ENCODE data around the gene PCBP2. TPM values are rescaled to one million over a fixed set of nuclear protein-coding genes. Genes with fewer than 3 reads are reported as not detected.

The PCBP2 gene
- polyA plus RNA-seq, 6 donors from 2014 or later: 116 to 172 (median 146) TPM

DNA sequence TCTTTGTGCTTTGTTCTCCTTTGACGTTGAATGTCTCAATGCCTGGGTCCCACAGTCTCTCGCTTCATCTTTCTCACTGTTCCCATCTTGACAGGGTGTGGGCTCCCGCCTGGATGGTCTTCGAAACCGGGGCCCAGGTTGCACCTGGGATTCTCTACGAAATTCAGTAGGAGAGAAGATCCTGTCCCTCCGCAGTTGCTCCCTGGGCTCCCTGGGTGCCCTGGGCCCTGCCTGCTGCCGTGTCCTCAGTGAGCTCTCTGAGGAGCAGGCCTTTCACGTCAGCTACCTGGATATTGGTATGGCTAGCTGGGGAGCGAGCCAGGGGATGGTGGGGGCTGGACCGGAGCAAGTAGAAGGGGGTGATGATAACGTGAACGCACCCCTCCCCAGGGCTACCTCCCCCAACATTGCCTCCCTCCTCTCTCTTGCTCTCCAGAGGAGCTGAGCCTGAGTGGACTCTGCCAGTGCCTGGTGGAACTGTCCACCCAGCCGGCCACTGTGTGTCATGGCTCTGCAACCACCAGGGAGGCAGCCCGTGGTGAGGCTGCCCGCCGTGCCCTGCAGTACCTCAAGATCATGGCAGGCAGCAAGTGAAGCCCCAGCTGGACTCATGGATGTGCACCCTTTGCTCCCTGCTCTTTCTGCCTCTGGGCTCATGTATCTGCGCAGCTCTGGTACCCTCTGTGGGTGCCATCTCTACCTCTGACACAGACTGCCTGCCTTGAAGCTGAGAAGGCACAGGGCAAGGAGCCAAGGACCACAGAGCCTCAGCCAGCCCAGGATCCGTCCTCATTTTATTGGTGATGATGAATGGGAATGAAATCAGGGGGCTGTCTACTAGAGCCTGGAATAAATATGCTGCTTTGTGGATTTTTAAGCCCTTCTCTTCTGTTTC lies 53.9 kb downstream of the PCBP2 start:
- DNase-seq: no peak
- H3K27me3 Mint-ChIP-seq: no peaks in the 10 kb centered on the region
- H3K4me1 Mint-ChIP-seq: peaks cover 22 to 29% (median 23%) of the 10 kb centered on the region in 3 donors
- peaks cover 0 to 7% of the 10 kb centered on the region in 2 donors for H3K36me3 Mint-ChIP-seq
- H3K4me3 Mint-ChIP-seq: no peak overlapping the region
- no peaks in the 10 kb centered on the region for H3K9me3 Mint-ChIP-seq
- H3K27ac Mint-ChIP-seq: peak overlapping the region in 3 of 6 donors; percentile 16 to 68 (median 54)
- ATAC-seq (ENCODE audit: low read depth in 2 of 2): no peak

DNA sequence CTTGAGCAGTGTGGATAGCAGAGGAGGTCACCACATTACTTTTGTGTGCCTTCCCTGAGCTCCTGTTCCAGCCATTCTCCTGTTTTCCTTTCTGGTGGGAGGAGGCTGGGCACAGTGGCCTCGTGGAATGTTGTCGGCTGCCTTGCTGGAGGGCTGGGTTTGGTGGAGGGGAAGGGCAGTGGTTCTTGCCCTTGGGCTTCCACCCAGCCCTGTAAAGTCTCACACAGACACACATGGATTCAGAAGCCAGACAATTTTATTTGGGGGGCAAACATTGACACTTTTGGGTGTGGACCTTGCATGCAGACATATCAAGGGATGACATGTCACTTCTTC lies 54.5 kb downstream of the PCBP2 start:
- Mint-ChIP-seq H3K27me3 (no peaks in the 10 kb centered on the region), H3K9me3 (no peaks in the 10 kb centered on the region), H3K4me1 (peaks cover 22 to 29% (median 23%) of the 10 kb centered on the region in 3 donors), H3K27ac (no peak overlapping the region), H3K36me3 (peaks cover 0 to 7% of the 10 kb centered on the region in 2 donors), H3K4me3 (no peak overlapping the region)
- ATAC-seq (ENCODE audit: low read depth in 2 of 2): no peak
- no peak for DNase-seq

DNA sequence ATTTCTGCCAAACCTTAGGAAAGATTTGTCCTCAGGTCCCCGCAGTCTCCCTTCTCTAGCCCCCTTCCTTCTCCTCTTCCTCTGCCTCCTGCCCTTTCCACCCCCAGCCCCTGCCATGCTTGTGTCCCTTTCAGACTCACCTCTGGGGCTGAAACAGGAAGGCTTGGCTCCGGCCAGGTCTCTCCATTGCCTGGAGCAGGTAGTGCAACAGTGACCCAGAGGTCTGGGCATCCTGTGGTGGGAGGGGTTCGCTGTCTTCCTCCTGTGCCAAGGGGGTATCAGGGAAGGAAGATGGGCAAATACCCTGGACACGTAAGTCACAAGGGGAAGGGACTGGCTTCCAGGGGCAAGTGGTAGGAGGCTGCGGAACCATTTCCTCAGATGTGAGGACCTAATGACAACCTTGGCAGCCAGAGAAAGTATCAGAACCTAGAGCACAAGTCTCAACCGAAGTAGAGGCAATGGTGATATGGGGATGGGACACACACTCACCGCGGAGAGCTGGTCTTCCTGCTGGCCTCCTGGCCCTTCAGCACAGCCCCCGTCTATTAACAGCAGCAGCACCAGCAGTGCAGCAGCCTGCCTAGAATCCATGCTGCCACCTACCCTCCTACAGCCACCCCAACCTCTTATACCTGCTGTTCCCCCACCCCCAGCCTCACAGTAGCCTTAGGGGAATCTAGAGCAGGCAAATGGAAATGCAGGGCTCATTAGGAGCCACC lies 55.1 kb downstream of the PCBP2 start, which contains the start of gene NPFF:
Gene NPFF (minus strand): TSS at position 604 of the 722 bp plus-strand sequence. CDS start 10 bp downstream, at position 594.
- ATAC-seq (ENCODE audit: low read depth in 2 of 2): no peak

GRCh38 chr12:53507603-53507885 lies 55.6 kb downstream of the PCBP2 start:
- H3K9me3 Mint-ChIP-seq: no peaks in the 10 kb centered on the region
- no peak for ATAC-seq (ENCODE audit: low read depth in 2 of 2)
- H3K36me3 Mint-ChIP-seq: peaks cover 0 to 7% of the 10 kb centered on the region in 2 donors
- H3K27me3 Mint-ChIP-seq: no peaks in the 10 kb centered on the region
- peak overlapping the region in 1 of 6 donors; percentile 24 for H3K27ac Mint-ChIP-seq
- H3K4me3 Mint-ChIP-seq: no peak overlapping the region
- no peak for DNase-seq
- peaks cover 15 to 19% (median 16%) of the 10 kb centered on the region in 3 donors for H3K4me1 Mint-ChIP-seq

More for the DNA sequence above, 55.1 kb downstream of the PCBP2 start, which contains the start of gene NPFF:
- no peak within 1 kb of the TSS for H3K4me3 Mint-ChIP-seq
- no peaks in the 10 kb centered on the region for H3K9me3 Mint-ChIP-seq
- peaks cover 18 to 22% (median 18%) of the 10 kb centered on the region in 3 donors for H3K4me1 Mint-ChIP-seq
- DNase-seq: no peak
- H3K27me3 Mint-ChIP-seq: no peaks in the 10 kb centered on the region
- H3K36me3 Mint-ChIP-seq: peaks cover 0 to 7% of the 10 kb centered on the region in 2 donors
- peak within 1 kb of the TSS in 1 of 6 donors; percentile 24 for H3K27ac Mint-ChIP-seq

DNA sequence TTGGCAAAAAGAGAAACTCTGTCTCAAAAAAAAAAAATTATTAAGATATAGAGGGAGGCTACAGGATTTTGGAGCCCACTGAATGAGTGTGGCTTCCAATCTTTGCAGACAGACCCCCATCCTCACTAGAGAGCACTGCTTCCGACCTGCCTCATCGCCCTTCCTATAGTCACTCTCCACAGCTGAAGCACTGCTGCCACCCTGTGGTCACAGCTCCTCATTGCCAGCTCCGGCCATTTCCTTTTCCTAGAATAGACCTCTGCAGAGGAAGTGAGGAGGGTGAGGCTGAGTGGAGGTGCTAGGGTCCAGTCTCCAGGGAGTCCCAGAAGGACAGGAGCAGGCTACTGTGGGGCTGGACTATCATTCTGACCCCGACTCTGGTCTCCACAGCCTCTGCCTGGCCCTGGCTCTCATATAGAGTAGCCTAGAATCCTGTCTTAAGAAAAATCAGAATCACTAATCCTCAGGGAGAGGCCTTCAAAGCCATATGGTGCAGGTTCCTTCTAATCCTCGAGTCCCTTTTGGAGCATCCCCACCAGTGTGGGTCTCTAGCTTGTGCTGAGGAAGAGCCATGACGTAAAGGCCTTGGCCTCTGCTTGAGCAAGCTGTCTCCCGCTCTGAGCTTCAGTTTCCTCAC lies 56.8 kb downstream of the PCBP2 start:
- H3K36me3 Mint-ChIP-seq: peaks cover 0 to 7% of the 10 kb centered on the region in 2 donors
- ATAC-seq (ENCODE audit: low read depth in 2 of 2): peak; percentile 97 to 98

GRCh38 chr12:53510181-53510812 lies 58.4 kb downstream of the PCBP2 start:
- no peaks in the 10 kb centered on the region for H3K9me3 Mint-ChIP-seq
- H3K4me3 Mint-ChIP-seq: no peak overlapping the region
- no peaks in the 10 kb centered on the region for H3K27me3 Mint-ChIP-seq
- H3K36me3 Mint-ChIP-seq: peaks cover 4 to 7% of the 10 kb centered on the region in 2 donors
- ATAC-seq (ENCODE audit: low read depth in 2 of 2) (no peak), DNase-seq (no peak)
- H3K27ac Mint-ChIP-seq: no peak overlapping the region
- peaks cover 6 to 15% (median 10%) of the 10 kb centered on the region in 3 donors for H3K4me1 Mint-ChIP-seq

More for the DNA sequence above, 56.8 kb downstream of the PCBP2 start:
- no peaks in the 10 kb centered on the region for H3K27me3 Mint-ChIP-seq
- peaks cover 15 to 16% (median 15%) of the 10 kb centered on the region in 3 donors for H3K4me1 Mint-ChIP-seq
- peak overlapping the region in 1 of 8 donors; percentile 41 for H3K4me3 Mint-ChIP-seq
- DNase-seq: peak; percentile 73
- H3K9me3 Mint-ChIP-seq: no peaks in the 10 kb centered on the region
- H3K27ac Mint-ChIP-seq: peak overlapping the region in 5 of 6 donors; percentile 15 to 94 (median 74)

DNA sequence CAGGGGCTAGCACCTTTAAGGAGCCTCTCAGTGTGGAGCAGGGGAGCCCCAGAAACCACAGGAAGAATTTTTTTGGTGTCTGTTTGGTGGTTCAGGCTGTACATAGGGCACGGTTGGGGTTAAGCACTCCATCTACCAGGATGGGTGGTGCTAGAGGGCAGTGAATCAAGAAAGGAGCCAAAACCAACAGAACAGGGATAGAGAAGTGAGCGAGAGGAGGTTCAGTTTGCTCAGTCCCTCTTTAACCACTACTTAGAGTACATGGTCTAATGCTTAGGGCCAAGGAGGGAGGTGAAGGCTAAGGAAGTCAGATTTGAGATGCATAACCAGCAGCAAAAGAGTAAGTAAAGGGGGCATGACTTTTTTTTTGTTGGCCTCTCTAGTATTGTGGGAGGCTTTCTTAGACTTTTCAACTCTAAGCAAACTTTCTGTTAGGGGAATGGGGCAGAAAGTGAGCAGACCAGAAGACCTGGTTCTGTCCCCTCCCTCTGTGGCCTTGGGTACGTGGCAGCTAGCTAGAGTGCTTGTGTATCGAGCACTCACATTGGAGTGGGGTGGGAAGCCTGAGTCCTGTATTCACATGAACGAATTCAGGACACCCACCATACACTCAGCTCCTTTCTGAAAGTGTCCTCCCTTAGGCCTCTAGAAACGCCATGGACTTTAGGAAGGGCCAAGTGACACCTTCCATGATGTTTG lies 62.0 kb downstream of the PCBP2 start:
- Mint-ChIP-seq H3K36me3 (peaks cover 8 to 9% of the 10 kb centered on the region in 2 donors), H3K27ac (peak overlapping the region in 1 of 6 donors; percentile 41), H3K27me3 (no peaks in the 10 kb centered on the region), H3K4me1 (peaks cover 0 to 4% (median under 1%) of the 10 kb centered on the region in 3 donors), H3K9me3 (no peaks in the 10 kb centered on the region), H3K4me3 (no peak overlapping the region)
- DNase-seq (no peak), ATAC-seq (ENCODE audit: low read depth in 2 of 2) (no peak)

- ATAC-seq (ENCODE audit: low read depth in 2 of 2): no peak
- H3K9me3 Mint-ChIP-seq: no peaks in the 10 kb centered on the region
- H3K4me1 Mint-ChIP-seq: no peaks in the 10 kb centered on the region
- peak overlapping the region in 2 of 6 donors; percentile 17 to 26 for H3K27ac Mint-ChIP-seq
- no peak overlapping the region for H3K4me3 Mint-ChIP-seq
- peaks cover 8 to 10% of the 10 kb centered on the region in 2 donors for H3K36me3 Mint-ChIP-seq
- no peaks in the 10 kb centered on the region for H3K27me3 Mint-ChIP-seq
- no peak for DNase-seq
Observed at GRCh38 chr12:53514628-53515290, 62.9 kb downstream of the PCBP2 start.

DNA sequence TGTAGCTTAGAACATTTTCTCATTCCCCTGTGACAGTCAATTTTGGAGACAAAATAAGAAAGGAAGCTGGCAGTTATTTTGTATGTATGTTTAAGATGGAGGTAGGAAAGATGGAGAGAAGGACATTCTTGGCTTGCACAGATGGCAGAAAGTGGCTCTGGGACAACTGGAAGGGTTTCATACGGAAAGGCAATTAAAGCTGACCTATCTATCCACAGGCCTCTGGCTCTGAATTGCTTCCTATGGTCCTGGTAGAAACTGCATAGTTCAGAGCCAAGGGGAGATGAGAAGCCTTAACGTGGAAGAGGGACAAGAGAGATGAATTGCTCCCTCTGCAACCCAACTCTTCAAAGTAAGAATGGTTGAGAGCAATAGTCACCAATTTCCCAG lies 63.4 kb downstream of the PCBP2 start:
- no peaks in the 10 kb centered on the region for H3K9me3 Mint-ChIP-seq
- no peak for ATAC-seq (ENCODE audit: low read depth in 2 of 2)
- no peaks in the 10 kb centered on the region for H3K27me3 Mint-ChIP-seq
- peak overlapping the region in 1 of 6 donors; percentile 19 for H3K27ac Mint-ChIP-seq
- H3K4me1 Mint-ChIP-seq: no peaks in the 10 kb centered on the region
- no peak overlapping the region for H3K4me3 Mint-ChIP-seq
- no peak for DNase-seq
- peaks cover 12 to 16% of the 10 kb centered on the region in 2 donors for H3K36me3 Mint-ChIP-seq

DNA sequence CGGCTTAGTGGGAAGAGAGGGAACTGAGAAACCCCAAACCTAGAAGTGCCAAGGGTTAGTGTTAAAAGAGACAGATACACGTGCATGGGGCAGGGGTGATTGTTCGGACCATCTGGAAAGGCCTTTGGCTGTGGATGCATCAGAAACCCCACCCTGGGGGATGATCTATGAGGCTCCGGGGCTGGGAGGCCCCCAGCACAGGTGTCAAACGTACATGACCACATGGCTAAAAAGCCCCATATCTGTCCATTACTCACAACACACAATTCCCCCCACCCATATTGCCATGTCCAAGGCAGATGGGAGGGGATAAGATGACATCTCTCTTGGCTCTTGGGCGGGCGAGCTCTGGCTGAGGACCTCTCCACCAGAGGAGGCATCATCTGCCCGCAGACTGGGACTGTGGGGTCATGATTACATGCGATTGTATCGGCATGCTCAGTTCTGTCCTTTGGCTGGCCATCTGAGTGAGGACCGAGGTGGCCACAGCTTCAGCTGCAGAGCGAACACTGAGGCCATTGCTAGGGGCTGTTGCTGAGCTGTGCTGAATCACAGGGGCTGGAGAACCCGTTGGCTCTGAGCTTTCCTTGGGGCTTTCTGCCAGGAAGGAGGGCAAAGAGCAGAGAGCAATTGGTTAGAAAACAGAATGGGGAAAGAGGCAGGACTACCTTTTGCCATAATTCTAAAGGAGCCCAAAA lies 65.0 kb downstream of the PCBP2 start:
- DNase-seq (no peak), ATAC-seq (ENCODE audit: low read depth in 2 of 2) (no peak)
- H3K27ac Mint-ChIP-seq: no peak overlapping the region
- no peaks in the 10 kb centered on the region for H3K9me3 Mint-ChIP-seq
- no peaks in the 10 kb centered on the region for H3K4me1 Mint-ChIP-seq
- no peaks in the 10 kb centered on the region for H3K27me3 Mint-ChIP-seq
- peaks cover 25 to 31% of the 10 kb centered on the region in 2 donors for H3K36me3 Mint-ChIP-seq
- H3K4me3 Mint-ChIP-seq: no peak overlapping the region

GRCh38 chr12:53518381-53518780 lies 66.5 kb downstream of the PCBP2 start:
- no peaks in the 10 kb centered on the region for H3K27me3 Mint-ChIP-seq
- peaks cover 26 to 31% of the 10 kb centered on the region in 2 donors for H3K36me3 Mint-ChIP-seq
- H3K4me1 Mint-ChIP-seq: no peaks in the 10 kb centered on the region
- no peak overlapping the region for H3K4me3 Mint-ChIP-seq
- no peak overlapping the region for H3K27ac Mint-ChIP-seq
- no peaks in the 10 kb centered on the region for H3K9me3 Mint-ChIP-seq
- DNase-seq (no peak), ATAC-seq (ENCODE audit: low read depth in 2 of 2) (no peak)

DNA sequence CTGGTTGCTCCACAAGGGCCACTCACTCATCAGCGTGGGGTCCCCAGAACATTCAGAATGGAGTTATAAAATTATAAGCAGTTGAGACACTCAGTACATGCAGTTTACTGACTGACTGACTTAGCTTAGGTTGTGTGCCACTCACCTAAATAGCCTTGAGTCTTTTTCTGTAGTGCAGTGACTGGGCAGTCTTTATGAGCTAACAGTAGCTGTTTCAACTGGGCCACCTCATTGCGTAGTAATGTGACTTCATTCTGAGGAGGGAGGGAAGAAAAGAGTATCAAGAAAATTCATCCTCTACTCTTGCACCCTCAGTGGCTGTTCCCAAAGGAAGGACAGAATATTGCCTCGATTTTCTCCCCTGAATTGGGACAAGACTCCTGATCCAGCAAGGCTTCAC lies 71.2 kb downstream of the PCBP2 start:
- H3K4me1 Mint-ChIP-seq: no peaks in the 10 kb centered on the region
- ATAC-seq (ENCODE audit: low read depth in 2 of 2) (no peak), DNase-seq (no peak)
- no peaks in the 10 kb centered on the region for H3K9me3 Mint-ChIP-seq
- peaks cover 22 to 38% of the 10 kb centered on the region in 2 donors for H3K36me3 Mint-ChIP-seq
- H3K27ac Mint-ChIP-seq: no peak overlapping the region
- H3K4me3 Mint-ChIP-seq: no peak overlapping the region
- H3K27me3 Mint-ChIP-seq: no peaks in the 10 kb centered on the region
